ENCODE measurements around the gene ATP11C. TPM values are rescaled to one million over a fixed set of nuclear protein-coding genes. Genes with fewer than 3 reads are reported as not detected.
A peak's percentile ranks its signal among the peaks of the same experiment; 100 is the strongest.

ATP11C gene
- total RNA-seq, 1 experiment from 2014 or later, result 38.6 TPM

GRCh38 chrX:139850968-139851367 lies 81.9 kb downstream of the ATP11C start:
- Mint-ChIP-seq H3K9me3 (no peaks in the 10 kb centered on the region), H3K27me3 (ENCODE audit: low read depth) (no peaks in the 10 kb centered on the region), H3K4me3 (no peak overlapping the region), H3K27ac (no peak overlapping the region), H3K36me3 (no peaks in the 10 kb centered on the region), H3K4me1 (peaks cover 46% of the 10 kb centered on the region)
- TF ChIP-seq TEAD1 (CRISPR knock-in tag; IDR thresholded peaks at IDR 0.05), result peak; percentile 20; the same call in 1 of the 2 replicates
- TF ChIP-seq ZNF232 (CRISPR knock-in tag; IDR thresholded peaks at IDR 0.05), result no peak
- POLR2A ChIA-PET, result no interaction called here
- CTCF ChIA-PET, result interaction anchor here (1.2 kb wide), 1 partner anchor 20 kb away, joined by 3 read pairs; no protein-coding TSS in a partner anchor
- DNase-seq (ENCODE audit: low spot score) (no peak), ATAC-seq (peak; percentile 93)

GRCh38 chrX:139844884-139845283 lies 88.0 kb downstream of the ATP11C start:
- POLR2A ChIA-PET, result no interaction called here
- DNase-seq (ENCODE audit: low spot score) (no peak), ATAC-seq (no peak)
- Mint-ChIP-seq H3K27ac (no peak overlapping the region), H3K36me3 (peaks cover under 1% of the 10 kb centered on the region), H3K4me3 (no peak overlapping the region), H3K9me3 (peaks cover 1% of the 10 kb centered on the region), H3K27me3 (ENCODE audit: low read depth) (no peaks in the 10 kb centered on the region), H3K4me1 (peaks cover 27% of the 10 kb centered on the region)
- CTCF ChIA-PET, result no interaction called here
- TF ChIP-seq RELA (CRISPR knock-in tag; IDR thresholded peaks at IDR 0.05; ENCODE audit: borderline replicate concordance) (no peak), SMAD3 (CRISPR knock-in tag; IDR thresholded peaks at IDR 0.05; ENCODE audit: borderline replicate concordance) (no peak), ATF3 (CRISPR knock-in tag; conservative IDR thresholded peaks at IDR 0.05) (no peak), TEAD1 (CRISPR knock-in tag; IDR thresholded peaks at IDR 0.05) (no peak), NFATC4 (CRISPR knock-in tag; IDR thresholded peaks at IDR 0.05) (no peak), TCF7 (CRISPR knock-in tag; IDR thresholded peaks at IDR 0.05; ENCODE audit: low read depth) (no peak), ZNF671 (CRISPR knock-in tag; IDR thresholded peaks at IDR 0.05) (no peak), PRDM15 (CRISPR knock-in tag; IDR thresholded peaks at IDR 0.05) (no peak), EMX1 (CRISPR knock-in tag; IDR thresholded peaks at IDR 0.05) (no peak), ZNF263 (CRISPR knock-in tag; IDR thresholded peaks at IDR 0.05; ENCODE audit: low read depth) (no peak)
- TF ChIP-seq, protein P1, sequence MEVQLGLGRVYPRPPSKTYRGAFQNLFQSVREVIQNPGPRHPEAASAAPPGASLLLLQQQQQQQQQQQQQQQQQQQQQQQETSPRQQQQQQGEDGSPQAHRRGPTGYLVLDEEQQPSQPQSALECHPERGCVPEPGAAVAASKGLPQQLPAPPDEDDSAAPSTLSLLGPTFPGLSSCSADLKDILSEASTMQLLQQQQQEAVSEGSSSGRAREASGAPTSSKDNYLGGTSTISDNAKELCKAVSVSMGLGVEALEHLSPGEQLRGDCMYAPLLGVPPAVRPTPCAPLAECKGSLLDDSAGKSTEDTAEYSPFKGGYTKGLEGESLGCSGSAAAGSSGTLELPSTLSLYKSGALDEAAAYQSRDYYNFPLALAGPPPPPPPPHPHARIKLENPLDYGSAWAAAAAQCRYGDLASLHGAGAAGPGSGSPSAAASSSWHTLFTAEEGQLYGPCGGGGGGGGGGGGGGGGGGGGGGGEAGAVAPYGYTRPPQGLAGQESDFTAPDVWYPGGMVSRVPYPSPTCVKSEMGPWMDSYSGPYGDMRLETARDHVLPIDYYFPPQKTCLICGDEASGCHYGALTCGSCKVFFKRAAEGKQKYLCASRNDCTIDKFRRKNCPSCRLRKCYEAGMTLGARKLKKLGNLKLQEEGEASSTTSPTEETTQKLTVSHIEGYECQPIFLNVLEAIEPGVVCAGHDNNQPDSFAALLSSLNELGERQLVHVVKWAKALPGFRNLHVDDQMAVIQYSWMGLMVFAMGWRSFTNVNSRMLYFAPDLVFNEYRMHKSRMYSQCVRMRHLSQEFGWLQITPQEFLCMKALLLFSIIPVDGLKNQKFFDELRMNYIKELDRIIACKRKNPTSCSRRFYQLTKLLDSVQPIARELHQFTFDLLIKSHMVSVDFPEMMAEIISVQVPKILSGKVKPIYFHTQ (CRISPR knock-in tag; IDR thresholded peaks at IDR 0.05), result no peak
- TF ChIP-seq, protein P2, sequence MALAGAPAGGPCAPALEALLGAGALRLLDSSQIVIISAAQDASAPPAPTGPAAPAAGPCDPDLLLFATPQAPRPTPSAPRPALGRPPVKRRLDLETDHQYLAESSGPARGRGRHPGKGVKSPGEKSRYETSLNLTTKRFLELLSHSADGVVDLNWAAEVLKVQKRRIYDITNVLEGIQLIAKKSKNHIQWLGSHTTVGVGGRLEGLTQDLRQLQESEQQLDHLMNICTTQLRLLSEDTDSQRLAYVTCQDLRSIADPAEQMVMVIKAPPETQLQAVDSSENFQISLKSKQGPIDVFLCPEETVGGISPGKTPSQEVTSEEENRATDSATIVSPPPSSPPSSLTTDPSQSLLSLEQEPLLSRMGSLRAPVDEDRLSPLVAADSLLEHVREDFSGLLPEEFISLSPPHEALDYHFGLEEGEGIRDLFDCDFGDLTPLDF (CRISPR knock-in tag; IDR thresholded peaks at IDR 0.05), result no peak

GRCh38 chrX:139844163-139844562 lies 88.7 kb downstream of the ATP11C start:
- H3K27me3 Mint-ChIP-seq (ENCODE audit: low read depth), result no peaks in the 10 kb centered on the region
- no peak overlapping the region for H3K27ac Mint-ChIP-seq
- H3K4me1 Mint-ChIP-seq, result peaks cover 27% of the 10 kb centered on the region
- H3K9me3 Mint-ChIP-seq, result peaks cover 8% of the 10 kb centered on the region
- POLR2A ChIA-PET, result no interaction called here
- H3K4me3 Mint-ChIP-seq, result no peak overlapping the region
- ATAC-seq, result peak; percentile 51; the same call in 1 of the 2 replicates
- CTCF ChIA-PET, result no interaction called here
- H3K36me3 Mint-ChIP-seq, result peaks cover 4% of the 10 kb centered on the region
- DNase-seq (ENCODE audit: low spot score), result no peak
- TF ChIP-seq, protein P3, sequence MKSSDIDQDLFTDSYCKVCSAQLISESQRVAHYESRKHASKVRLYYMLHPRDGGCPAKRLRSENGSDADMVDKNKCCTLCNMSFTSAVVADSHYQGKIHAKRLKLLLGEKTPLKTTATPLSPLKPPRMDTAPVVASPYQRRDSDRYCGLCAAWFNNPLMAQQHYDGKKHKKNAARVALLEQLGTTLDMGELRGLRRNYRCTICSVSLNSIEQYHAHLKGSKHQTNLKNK (CRISPR knock-in tag; IDR thresholded peaks at IDR 0.05), result no peak
- no peak for TF ChIP-seq OVOL2 (CRISPR knock-in tag; IDR thresholded peaks at IDR 0.05; ENCODE audit: borderline replicate concordance)
- 0 out of 2 replicates have a peak, but pooled peaks have one; percentile 35 for TF ChIP-seq USF1 (CRISPR knock-in tag; IDR thresholded peaks at IDR 0.05)
- no peak for TF ChIP-seq TCF7 (CRISPR knock-in tag; IDR thresholded peaks at IDR 0.05; ENCODE audit: low read depth)
- TF ChIP-seq, protein P4, sequence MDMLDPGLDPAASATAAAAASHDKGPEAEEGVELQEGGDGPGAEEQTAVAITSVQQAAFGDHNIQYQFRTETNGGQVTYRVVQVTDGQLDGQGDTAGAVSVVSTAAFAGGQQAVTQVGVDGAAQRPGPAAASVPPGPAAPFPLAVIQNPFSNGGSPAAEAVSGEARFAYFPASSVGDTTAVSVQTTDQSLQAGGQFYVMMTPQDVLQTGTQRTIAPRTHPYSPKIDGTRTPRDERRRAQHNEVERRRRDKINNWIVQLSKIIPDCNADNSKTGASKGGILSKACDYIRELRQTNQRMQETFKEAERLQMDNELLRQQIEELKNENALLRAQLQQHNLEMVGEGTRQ (CRISPR knock-in tag; IDR thresholded peaks at IDR 0.05), result peak; percentile 19; the same call in 1 of the 2 replicates

Data from WTC11 (cell line).